ENCODE data around the gene TRIM71.

TRIM71 gene

GRCh38 chr3:32895701-32896100, 77.9 kb downstream of the TRIM71 start:
- Histone ChIP-seq H3K27me3 (ENCODE audit: insufficient read depth, low read length, poor library complexity, severe bottlenecking) (no peaks in the 10 kb centered on the region), H3K79me2 (ENCODE audit: insufficient read depth, low read length) (no peaks in the 10 kb centered on the region; the same call in 1 of the 2 replicates), H3F3A (ENCODE audit: low read depth) (no peaks in the 10 kb centered on the region)

GRCh38 chr3:32896143-32896542, 78.3 kb downstream of the TRIM71 start:
- Histone ChIP-seq H3K27me3 (ENCODE audit: insufficient read depth, low read length, poor library complexity, severe bottlenecking) (no peaks in the 10 kb centered on the region), H3K9ac (ENCODE audit: low read depth, low read length, poor library complexity, severe bottlenecking) (no peak overlapping the region), H3K79me2 (ENCODE audit: insufficient read depth, low read length) (no peaks in the 10 kb centered on the region; the same call in 1 of the 2 replicates), H2AFZ (ENCODE audit: low read length) (no peak overlapping the region), H3K4me2 (ENCODE audit: low read depth, low read length, poor library complexity, severe bottlenecking) (no peak overlapping the region), H3K9me2 (replicated peaks; ENCODE audit: low read depth, low read length) (no peaks in the 10 kb centered on the region), H3K36me3 (ENCODE audit: insufficient read depth, low read length) (peaks cover 14% of the 10 kb centered on the region; the same call in 1 of the 2 replicates), H3K9me3 (ENCODE audit: insufficient read depth, low read depth, low read length) (no peaks in the 10 kb centered on the region), H3K4me1 (ENCODE audit: insufficient read depth, low read length, poor library complexity, severe bottlenecking) (peaks cover 25% of the 10 kb centered on the region), H3F3A (ENCODE audit: low read depth) (no peaks in the 10 kb centered on the region), H3K4me3 (ENCODE audit: low read length, poor library complexity, severe bottlenecking) (no peak overlapping the region), H4K20me1 (ENCODE audit: insufficient read depth, low read length, poor library complexity, severe bottlenecking) (no peaks in the 10 kb centered on the region)
- TF ChIP-seq EZH2phosphoT487 (IDR thresholded peaks at IDR 0.05; ENCODE audit: borderline replicate concordance) (no peak), CTCF (conservative IDR thresholded peaks at IDR 0.05; ENCODE audit: low read length) (no peak)

More at GRCh38 chr3:32895701-32896100, 77.9 kb downstream of the TRIM71 start:
- Histone ChIP-seq H3K9me2 (replicated peaks; ENCODE audit: low read depth, low read length) (no peaks in the 10 kb centered on the region), H3K36me3 (ENCODE audit: insufficient read depth, low read length) (peaks cover 18% of the 10 kb centered on the region; the same call in 1 of the 2 replicates), H3K4me3 (ENCODE audit: low read length, poor library complexity, severe bottlenecking) (no peak overlapping the region), H3K4me2 (ENCODE audit: low read depth, low read length, poor library complexity, severe bottlenecking) (no peak overlapping the region), H3K9ac (ENCODE audit: low read depth, low read length, poor library complexity, severe bottlenecking) (no peak overlapping the region), H2AFZ (ENCODE audit: low read length) (no peak overlapping the region), H3K4me1 (ENCODE audit: insufficient read depth, low read length, poor library complexity, severe bottlenecking) (peaks cover 20% of the 10 kb centered on the region), H3K9me3 (ENCODE audit: insufficient read depth, low read depth, low read length) (no peaks in the 10 kb centered on the region), H4K20me1 (ENCODE audit: insufficient read depth, low read length, poor library complexity, severe bottlenecking) (no peaks in the 10 kb centered on the region)
- TF ChIP-seq CTCF (conservative IDR thresholded peaks at IDR 0.05; ENCODE audit: low read length), result no peak
- TF ChIP-seq EZH2phosphoT487 (IDR thresholded peaks at IDR 0.05; ENCODE audit: borderline replicate concordance), result no peak

GRCh38 chr3:32897001-32897601, 79.3 kb downstream of the TRIM71 start:
- no peaks in the 10 kb centered on the region for H4K20me1 ChIP-seq (ENCODE audit: insufficient read depth, low read length, poor library complexity, severe bottlenecking)
- peaks cover 22% of the 10 kb centered on the region for H3K4me1 ChIP-seq (ENCODE audit: insufficient read depth, low read length, poor library complexity, severe bottlenecking)
- H3K9me2 ChIP-seq (replicated peaks; ENCODE audit: low read depth, low read length), result no peaks in the 10 kb centered on the region
- H2AFZ ChIP-seq (ENCODE audit: low read length), result no peak overlapping the region
- H3K79me2 ChIP-seq (ENCODE audit: insufficient read depth, low read length), result no peaks in the 10 kb centered on the region; the same call in 1 of the 2 replicates
- H3K9me3 ChIP-seq (ENCODE audit: insufficient read depth, low read depth, low read length), result no peaks in the 10 kb centered on the region
- TF ChIP-seq EZH2phosphoT487 (IDR thresholded peaks at IDR 0.05; ENCODE audit: borderline replicate concordance) (no peak), CTCF (conservative IDR thresholded peaks at IDR 0.05; ENCODE audit: low read length) (no peak)
- no peak overlapping the region for H3K4me3 ChIP-seq (ENCODE audit: low read length, poor library complexity, severe bottlenecking)
- no peaks in the 10 kb centered on the region for H3F3A ChIP-seq (ENCODE audit: low read depth)
- H3K27me3 ChIP-seq (ENCODE audit: insufficient read depth, low read length, poor library complexity, severe bottlenecking), result no peaks in the 10 kb centered on the region
- peaks cover 7% of the 10 kb centered on the region; the same call in 1 of the 2 replicates for H3K36me3 ChIP-seq (ENCODE audit: insufficient read depth, low read length)
- H3K9ac ChIP-seq (ENCODE audit: low read depth, low read length, poor library complexity, severe bottlenecking), result no peak overlapping the region
- no peak overlapping the region for H3K4me2 ChIP-seq (ENCODE audit: low read depth, low read length, poor library complexity, severe bottlenecking)
